Renal cortex interstitium (tissue), 11 donors: ENCODE data around the gene CPN1. TPM values are rescaled to one million over a fixed set of nuclear protein-coding genes. Genes with fewer than 3 reads are reported as not detected.
"Not testable (repeated sequence)": the region's sequence is repeated elsewhere in the genome, so short reads cannot be mapped to it uniquely, and the experiment has no call there.

ENCODE experiments used
- DNase-seq, 11 donors: peaks; one replicate each; pipeline ENCODE4 v3.0.0-alpha.2; 2013; ENCODE audit warnings: low read depth in 9 of 11, low spot score in 4 of 11; ENCODE audit errors: extremely low read depth in 1 of 11
- polyA plus RNA-seq, 3 donors: library from polyadenylated mRNA; unstranded; fragments of 120-200 nt; gene quantifications; one replicate each; pipeline ENCODE4 v1.2.1, GENCODE V29; 2013; ENCODE audit not compliant: insufficient read length in 3 of 3

The CPN1 gene
- polyA plus RNA-seq, 3 donors, result 3.0 to 3.2 (median 3.1) TPM

- not testable (repeated sequence) for DNase-seq
Measured at GRCh38 chr10:100086708-100087107, 5.0 kb upstream of the CPN1 start.

- no peak for DNase-seq
Measured at GRCh38 chr10:100085596-100085995, 3.9 kb upstream of the CPN1 start.

GRCh38 chr10:100083623-100084022, 2.0 kb upstream of the CPN1 start:
- DNase-seq, result no peak

- not testable (repeated sequence) for DNase-seq
Measured at GRCh38 chr10:100082276-100082675, 607 bp upstream of the CPN1 start.

- no peak for DNase-seq
Measured at GRCh38 chr10:100076750-100077149, 4.9 kb downstream of the CPN1 start.

- DNase-seq, result no peak
Measured at GRCh38 chr10:100075426-100076220, 6.0 kb downstream of the CPN1 start.

GRCh38 chr10:100072514-100072913, 9.2 kb downstream of the CPN1 start:
- no peak for DNase-seq

GRCh38 chr10:100071529-100071928, 10.1 kb downstream of the CPN1 start:
- no peak for DNase-seq

GRCh38 chr10:100067466-100067865, 14.2 kb downstream of the CPN1 start:
- DNase-seq, result no peak

GRCh38 chr10:100065084-100065660, 16.5 kb downstream of the CPN1 start:
- no peak for DNase-seq

- DNase-seq, result no peak
Measured at GRCh38 chr10:100061401-100061800, 20.3 kb downstream of the CPN1 start.

- DNase-seq, result no peak
Measured at GRCh38 chr10:100057948-100058347, 23.7 kb downstream of the CPN1 start.

- DNase-seq, result no peak
Measured at GRCh38 chr10:100053686-100054460, 27.8 kb downstream of the CPN1 start.

GRCh38 chr10:100046021-100046486, 35.6 kb downstream of the CPN1 start:
- peak; percentile 60 to 84 (median 78) for DNase-seq

- DNase-seq, result no peak
Measured at GRCh38 chr10:100045592-100045991, 36.1 kb downstream of the CPN1 start.

- DNase-seq, result no peak
Measured at GRCh38 chr10:100043796-100044195, 37.9 kb downstream of the CPN1 start.

GRCh38 chr10:100043344-100043743, 38.3 kb downstream of the CPN1 start:
- no peak for DNase-seq

- no peak for DNase-seq
Measured at GRCh38 chr10:100041306-100042002, 40.2 kb downstream of the CPN1 start.

- no peak for DNase-seq
Measured at GRCh38 chr10:100038561-100039071, 43.1 kb downstream of the CPN1 start.
